ENCODE results near the gene FBXW4.
A peak's percentile ranks its signal among the peaks of the same experiment; 100 is the strongest.

Gene FBXW4

GRCh38 chr10:101696632-101697031 is 1.7 kb upstream of the FBXW4 start:
- no peak for DNase-seq

GRCh38 chr10:101695404-101695890 is 477 bp upstream of the FBXW4 start:
- no peak for DNase-seq

- DNase-seq = peak; percentile 70
These were observed 844 bp downstream of the FBXW4 start for GRCh38 chr10:101693978-101694673.

- DNase-seq = no peak
These were observed 1.4 kb downstream of the FBXW4 start for GRCh38 chr10:101693651-101693977.

GRCh38 chr10:101691081-101691480 is 3.9 kb downstream of the FBXW4 start:
- DNase-seq = no peak

- DNase-seq = no peak
These were observed 4.5 kb downstream of the FBXW4 start for GRCh38 chr10:101690461-101690860.

GRCh38 chr10:101687071-101687658 is 7.8 kb downstream of the FBXW4 start:
- DNase-seq = no peak

- DNase-seq = no peak
These were observed 8.6 kb downstream of the FBXW4 start for GRCh38 chr10:101686133-101686925.

GRCh38 chr10:101684782-101685181 is 10.2 kb downstream of the FBXW4 start:
- no peak for DNase-seq

- no peak for DNase-seq
These were observed 11.7 kb downstream of the FBXW4 start for GRCh38 chr10:101683276-101683675.

GRCh38 chr10:101682172-101682825 is 12.7 kb downstream of the FBXW4 start:
- no peak for DNase-seq

GRCh38 chr10:101676565-101676964 is 18.4 kb downstream of the FBXW4 start:
- DNase-seq = no peak

- DNase-seq = no peak
These were observed 19.9 kb downstream of the FBXW4 start for GRCh38 chr10:101675115-101675514.

- DNase-seq = no peak
These were observed 22.4 kb downstream of the FBXW4 start for GRCh38 chr10:101672536-101672935.

GRCh38 chr10:101671453-101671852 is 23.5 kb downstream of the FBXW4 start:
- DNase-seq = no peak

GRCh38 chr10:101670635-101671034 is 24.3 kb downstream of the FBXW4 start:
- DNase-seq = no peak

- DNase-seq = no peak
These were observed 25.8 kb downstream of the FBXW4 start for GRCh38 chr10:101669181-101669580.

- DNase-seq = no peak
These were observed 26.4 kb downstream of the FBXW4 start for GRCh38 chr10:101668566-101668965.

- DNase-seq = no peak
These were observed 28.9 kb downstream of the FBXW4 start for GRCh38 chr10:101666083-101666482.

- no peak for DNase-seq
These were observed 31.9 kb downstream of the FBXW4 start for GRCh38 chr10:101663097-101663496.

- no peak for DNase-seq
These were observed 34.7 kb downstream of the FBXW4 start for GRCh38 chr10:101660256-101660655.

- no peak for DNase-seq
These were observed 36.0 kb downstream of the FBXW4 start for GRCh38 chr10:101658975-101659374.

GRCh38 chr10:101656890-101657289 is 38.1 kb downstream of the FBXW4 start:
- DNase-seq = no peak

Data from CD4-positive, alpha-beta T cell treated with Interleukin-17A for 4 hours (primary cell).